Tibial artery (tissue), 4 donors: ENCODE results near the gene CTXND2.
"Not testable (repeated sequence)": the region's sequence is repeated elsewhere in the genome, so short reads cannot be mapped to it uniquely, and the experiment has no call there.

Source experiments
- DNase-seq, 2 donors: peaks; one replicate each; pipeline ENCODE4 v3.0.0-alpha.2; 2019
- H3K27ac ChIP-seq, 2 donors: fragments of 200-600 bp; sonication (generic) in 1 of 2; 1 replicate in 1 of 2; 2 replicates in 1 of 2; pipeline ENCODE4 v1.5.1; 2018 to 2019; ENCODE audit warnings: mild to moderate bottlenecking in 1 of 2
- H3K27me3 ChIP-seq, 2 donors: fragments of 200-600 bp; sonication (generic) in 1 of 2; one replicate each; pipeline versions ENCODE4 v1.5.1 to v1.6.0; 2016 to 2019
- H3K36me3 ChIP-seq, 3 donors: fragments of 200-600 bp; sonication (generic) in 2 of 3; one replicate each; pipeline ENCODE4 v1.5.1; 2016 to 2019; ENCODE audit warnings: mild to moderate bottlenecking in 2 of 3
- H3K4me1 ChIP-seq, 4 donors: fragments of 200-600 bp; sonication (generic) in 2 of 4; 1 replicate in 3 of 4; 2 replicates in 1 of 4; pipeline ENCODE4 v1.5.1; 2016 to 2019
- H3K4me3 ChIP-seq, 2 donors: fragments of 200-600 bp; sonication (generic) in 1 of 2; 1 replicate in 1 of 2; 2 replicates in 1 of 2; pipeline ENCODE4 v1.5.1; 2018 to 2019; ENCODE audit warnings: mild to moderate bottlenecking in 2 of 2
- H3K9me3 ChIP-seq, 3 donors: fragments of 200-600 bp; sonication (generic) in 1 of 3; one replicate each; pipeline ENCODE4 v1.5.1; 2016 to 2019
- intact Hi-C: fragments of 100-400 bp; cut with DNase I; formaldehyde crosslinking; loops from one replicate; pipeline ENCODE4 v1.15.0; 2023; ENCODE audit warnings: low total_unique reads
- TF ChIP-seq, protein P1 (sequence below), 2 experiments: fragments of 200-600 bp in 1 of 2; fragments of 450-650 bp in 1 of 2; IDR thresholded peaks; one replicate each; pipeline ENCODE4 v1.5.1; 2017 to 2019; ENCODE audit warnings: antibody characterized with exemption in 2 of 2, mild to moderate bottlenecking in 1 of 2, moderate library complexity in 1 of 2

The CTXND2 gene

GRCh38 chr1:150927624-150928023 is 40.7 kb downstream of the CTXND2 start:
- DNase-seq, result no peak
- Histone ChIP-seq H3K4me1 (peaks cover 0 to 20% (median 9%) of the 10 kb centered on the region in 4 donors), H3K27ac (no peak overlapping the region), H3K27me3 (no peaks in the 10 kb centered on the region), H3K36me3 (peaks cover 49 to 51% (median 49%) of the 10 kb centered on the region in 3 donors), H3K4me3 (no peak overlapping the region), H3K9me3 (peaks cover 0 to 5% (median 5%) of the 10 kb centered on the region in 3 donors)
- intact Hi-C loops, result loop anchor here (5.0 to 10.0 kb wide), 2 partner anchors 50 to 103 kb away; no protein-coding TSS in a partner anchor
- TF ChIP-seq, protein P1, sequence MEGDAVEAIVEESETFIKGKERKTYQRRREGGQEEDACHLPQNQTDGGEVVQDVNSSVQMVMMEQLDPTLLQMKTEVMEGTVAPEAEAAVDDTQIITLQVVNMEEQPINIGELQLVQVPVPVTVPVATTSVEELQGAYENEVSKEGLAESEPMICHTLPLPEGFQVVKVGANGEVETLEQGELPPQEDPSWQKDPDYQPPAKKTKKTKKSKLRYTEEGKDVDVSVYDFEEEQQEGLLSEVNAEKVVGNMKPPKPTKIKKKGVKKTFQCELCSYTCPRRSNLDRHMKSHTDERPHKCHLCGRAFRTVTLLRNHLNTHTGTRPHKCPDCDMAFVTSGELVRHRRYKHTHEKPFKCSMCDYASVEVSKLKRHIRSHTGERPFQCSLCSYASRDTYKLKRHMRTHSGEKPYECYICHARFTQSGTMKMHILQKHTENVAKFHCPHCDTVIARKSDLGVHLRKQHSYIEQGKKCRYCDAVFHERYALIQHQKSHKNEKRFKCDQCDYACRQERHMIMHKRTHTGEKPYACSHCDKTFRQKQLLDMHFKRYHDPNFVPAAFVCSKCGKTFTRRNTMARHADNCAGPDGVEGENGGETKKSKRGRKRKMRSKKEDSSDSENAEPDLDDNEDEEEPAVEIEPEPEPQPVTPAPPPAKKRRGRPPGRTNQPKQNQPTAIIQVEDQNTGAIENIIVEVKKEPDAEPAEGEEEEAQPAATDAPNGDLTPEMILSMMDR (IDR thresholded peaks at IDR 0.05), result no peak

- no peak overlapping the region for H3K4me3 ChIP-seq
- no peaks in the 10 kb centered on the region for H3K27me3 ChIP-seq
- peaks cover 0 to 5% (median 5%) of the 10 kb centered on the region in 3 donors for H3K9me3 ChIP-seq
- intact Hi-C loops, result loop anchor here (5.0 to 10.0 kb wide), 2 partner anchors 49 to 103 kb away; no protein-coding TSS in a partner anchor
- peaks cover 0 to 20% (median 9%) of the 10 kb centered on the region in 4 donors for H3K4me1 ChIP-seq
- H3K36me3 ChIP-seq, result peaks cover 52 to 58% (median 55%) of the 10 kb centered on the region in 3 donors
- DNase-seq, result no peak
- TF ChIP-seq, protein P1 (IDR thresholded peaks at IDR 0.05), result no peak
- H3K27ac ChIP-seq, result no peak overlapping the region
Measured at GRCh38 chr1:150928286-150928685, 41.4 kb downstream of the CTXND2 start.

DNA sequence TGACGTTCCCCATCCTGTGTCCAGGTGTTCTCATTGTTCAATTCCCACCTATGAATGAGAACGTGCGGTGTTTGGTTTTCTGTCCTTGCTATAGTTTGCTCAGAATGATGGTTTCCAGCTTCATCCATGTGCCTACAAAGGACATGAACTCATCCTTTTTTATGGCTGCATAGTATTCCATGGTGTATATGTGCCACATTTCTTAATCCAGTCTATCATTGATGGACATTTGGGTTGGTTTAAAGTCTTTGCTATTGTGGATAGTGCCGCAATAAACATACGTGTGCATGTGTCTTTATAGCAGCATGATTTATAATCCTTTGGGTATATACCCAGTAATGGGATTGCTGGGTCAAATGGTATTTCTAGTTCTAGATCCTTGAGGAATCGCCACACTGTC is 41.8 kb downstream of the CTXND2 start:
- intact Hi-C loops, result loop anchor here (5.0 to 10.0 kb wide), 2 partner anchors 49 to 104 kb away; no protein-coding TSS in a partner anchor

GRCh38 chr1:150931773-150932172 is 44.8 kb downstream of the CTXND2 start:
- no peak for DNase-seq
- TF ChIP-seq, protein P1 (IDR thresholded peaks at IDR 0.05), result no peak
- H3K9me3 ChIP-seq, result peaks cover 0 to 5% (median 5%) of the 10 kb centered on the region in 3 donors
- intact Hi-C loops, result no loop called here
- H3K4me1 ChIP-seq, result peaks cover 0 to 13% (median 9%) of the 10 kb centered on the region in 4 donors
- H3K4me3 ChIP-seq, result no peak overlapping the region
- H3K36me3 ChIP-seq, result peaks cover 61 to 89% (median 65%) of the 10 kb centered on the region in 3 donors
- no peaks in the 10 kb centered on the region for H3K27me3 ChIP-seq
- no peak overlapping the region for H3K27ac ChIP-seq

More for the DNA sequence above, 41.8 kb downstream of the CTXND2 start:
- H3K9me3 ChIP-seq, H3K27ac ChIP-seq, H3K27me3 ChIP-seq, DNase-seq, H3K4me3 ChIP-seq: not testable (repeated sequence)
- Histone ChIP-seq H3K4me1 (peaks cover 0 to 20% (median 9%) of the 10 kb centered on the region in 4 donors), H3K36me3 (peaks cover 54 to 60% (median 56%) of the 10 kb centered on the region in 3 donors)

- no peak for DNase-seq
- no peaks in the 10 kb centered on the region for H3K27me3 ChIP-seq
- H3K27ac ChIP-seq, result no peak overlapping the region
- TF ChIP-seq, protein P1 (IDR thresholded peaks at IDR 0.05), result no peak
- no peaks in the 10 kb centered on the region for H3K4me1 ChIP-seq
- H3K36me3 ChIP-seq, result peaks cover 94 to 100% (median 98%) of the 10 kb centered on the region in 3 donors
- intact Hi-C loops, result loop anchor here (2.0 kb wide), 1 partner anchor 20 kb away; no protein-coding TSS in a partner anchor
- no peak overlapping the region for H3K4me3 ChIP-seq
- no peaks in the 10 kb centered on the region for H3K9me3 ChIP-seq
Measured at GRCh38 chr1:150944856-150945255, 57.9 kb downstream of the CTXND2 start.

DNA sequence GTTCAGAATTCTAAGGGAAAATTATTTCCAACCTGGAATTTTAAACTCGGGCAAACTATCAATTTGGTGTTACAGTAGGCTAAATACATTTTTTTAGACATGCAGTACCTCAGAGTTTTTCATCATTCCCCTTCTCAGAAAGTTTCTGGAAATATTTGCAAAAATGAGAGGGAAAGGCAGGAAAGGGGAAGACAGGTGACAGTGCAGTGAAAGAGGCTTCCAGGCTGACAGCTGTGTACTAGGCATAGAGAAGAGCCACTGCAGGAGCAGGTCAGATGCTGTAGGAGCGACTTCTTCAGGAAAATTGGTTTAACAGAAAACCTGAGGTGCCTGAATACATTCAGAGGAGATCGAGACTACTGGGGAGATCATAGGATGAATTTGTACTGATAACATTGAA is 67.8 kb downstream of the CTXND2 start:
- H3K4me1 ChIP-seq, result no peaks in the 10 kb centered on the region
- H3K27me3 ChIP-seq, result no peaks in the 10 kb centered on the region
- intact Hi-C loops, result no loop called here
- TF ChIP-seq, protein P1 (IDR thresholded peaks at IDR 0.05), result no peak
- H3K27ac ChIP-seq, result no peak overlapping the region
- no peaks in the 10 kb centered on the region for H3K9me3 ChIP-seq
- peaks cover 47 to 96% (median 76%) of the 10 kb centered on the region in 3 donors for H3K36me3 ChIP-seq
- no peak overlapping the region for H3K4me3 ChIP-seq
- no peak for DNase-seq
